PC-3 (cell line): ENCODE measurements around the gene NR2F6.

ENCODE experiments used
- CTCF ChIP-seq: fragments of 300-600 bp; sonication (generic); conservative IDR thresholded peaks from 2 replicates; pipeline ENCODE4 v1.5.1; 2017; ENCODE audit warnings: antibody characterized with exemption, low read depth, mild to moderate bottlenecking, low read length
- EZH2 ChIP-seq: fragments of 300-600 bp; sonication (generic); IDR thresholded peaks from one replicate; pipeline ENCODE4 v1.6.1; 2017; ENCODE audit warnings: antibody characterized with exemption, mild to moderate bottlenecking, low read length; ENCODE audit not compliant: unreplicated experiment

- TF ChIP-seq CTCF (no peak), EZH2 (no peak)
These were observed 18.3 kb upstream of the NR2F6 start for GRCh38 chr19:17263712-17264640.
